Stimulated activated CD8-positive, alpha-beta memory T cell treated with anti-CD3 and anti-CD28 coated beads, Interleukin-7, amount 100 ng/mL, for 4 hours (primary cell): ENCODE data around the gene KCND3.

Experiments used
- DNase-seq, 2 donors: peaks; one replicate each; pipeline ENCODE4 v3.0.0-alpha.2; 2020; ENCODE audit warnings: low read depth in 2 of 2

The KCND3 gene

DNA sequence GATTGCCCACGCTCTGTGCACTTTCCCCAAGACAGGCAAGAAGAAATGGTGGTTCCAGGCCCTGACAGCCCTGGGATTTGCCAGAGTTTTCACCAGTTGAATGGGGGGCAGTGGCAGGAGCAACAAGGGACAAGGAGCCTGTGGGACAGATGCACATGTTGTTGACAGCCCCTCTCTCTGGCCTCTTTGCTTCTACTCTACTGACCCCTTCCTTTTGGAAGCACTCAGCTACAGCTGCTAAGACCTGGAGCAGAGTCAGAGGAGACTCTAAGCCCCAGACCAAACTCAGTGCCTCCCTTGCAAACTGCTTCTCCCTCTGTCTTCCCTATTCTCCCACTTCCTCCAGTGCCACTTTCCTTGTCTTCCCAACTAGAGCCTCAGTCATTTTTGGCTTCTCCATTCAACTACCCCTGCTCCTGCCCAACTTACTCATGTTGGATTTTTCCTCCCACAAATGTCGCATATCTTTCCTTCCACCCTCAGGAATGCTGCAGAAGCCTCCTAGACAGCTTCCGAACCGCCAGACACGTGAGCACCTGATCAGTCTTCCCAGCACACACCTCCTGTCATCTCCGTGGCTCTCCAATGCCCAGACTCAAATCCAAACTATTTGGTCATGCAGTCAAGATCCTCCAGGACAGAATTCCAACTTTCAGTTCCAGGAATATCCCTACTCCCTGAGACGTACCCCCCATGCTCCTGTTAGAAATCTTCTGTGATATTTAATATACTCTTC is 259.4 kb downstream of the KCND3 start:
- no peak for DNase-seq

GRCh38 chr1:111729271-111729921 is 260.1 kb downstream of the KCND3 start:
- no peak for DNase-seq

DNA sequence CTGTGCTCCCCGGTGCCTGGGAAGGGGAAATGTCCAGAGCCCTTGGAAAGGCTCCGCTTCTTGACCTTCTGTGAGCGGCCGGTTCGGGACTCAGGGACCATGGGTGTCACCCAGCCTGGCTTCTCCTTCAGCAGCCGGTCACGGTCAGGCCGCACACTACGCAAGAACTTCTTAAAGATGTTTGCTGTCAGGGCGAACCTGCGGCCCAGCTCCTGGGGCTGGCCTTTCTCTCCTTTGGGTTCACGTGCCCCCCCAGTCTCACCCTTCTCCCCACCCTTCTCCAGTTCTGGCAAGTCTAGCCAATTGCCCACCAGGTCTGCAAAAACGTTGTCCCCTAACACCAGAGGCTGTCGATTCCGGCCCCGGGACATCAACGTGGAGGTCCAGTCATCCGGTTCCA is 262.4 kb downstream of the KCND3 start:
- no peak for DNase-seq

- no peak for DNase-seq
Observed at GRCh38 chr1:111725192-111725591, 264.3 kb downstream of the KCND3 start.

DNA sequence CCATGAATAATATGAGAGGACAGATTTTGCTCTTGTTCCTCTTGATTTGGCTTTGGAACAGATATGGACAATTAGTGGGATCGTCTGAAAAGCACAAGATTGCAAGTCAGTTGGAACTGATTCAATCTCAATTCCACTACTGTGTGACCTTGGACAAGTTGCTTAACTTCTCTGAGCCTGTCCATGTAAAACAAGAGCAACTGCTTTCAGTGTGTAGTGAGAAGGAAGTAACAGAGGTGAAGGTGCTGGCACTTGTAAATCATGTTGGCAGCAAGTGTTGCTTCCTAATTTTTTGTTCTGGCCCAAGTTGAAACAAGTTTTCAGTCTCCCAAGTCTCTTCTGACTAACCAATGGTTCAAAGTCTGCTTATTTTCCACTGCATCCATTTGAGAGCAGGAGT is 265.6 kb downstream of the KCND3 start:
- no peak for DNase-seq

DNA sequence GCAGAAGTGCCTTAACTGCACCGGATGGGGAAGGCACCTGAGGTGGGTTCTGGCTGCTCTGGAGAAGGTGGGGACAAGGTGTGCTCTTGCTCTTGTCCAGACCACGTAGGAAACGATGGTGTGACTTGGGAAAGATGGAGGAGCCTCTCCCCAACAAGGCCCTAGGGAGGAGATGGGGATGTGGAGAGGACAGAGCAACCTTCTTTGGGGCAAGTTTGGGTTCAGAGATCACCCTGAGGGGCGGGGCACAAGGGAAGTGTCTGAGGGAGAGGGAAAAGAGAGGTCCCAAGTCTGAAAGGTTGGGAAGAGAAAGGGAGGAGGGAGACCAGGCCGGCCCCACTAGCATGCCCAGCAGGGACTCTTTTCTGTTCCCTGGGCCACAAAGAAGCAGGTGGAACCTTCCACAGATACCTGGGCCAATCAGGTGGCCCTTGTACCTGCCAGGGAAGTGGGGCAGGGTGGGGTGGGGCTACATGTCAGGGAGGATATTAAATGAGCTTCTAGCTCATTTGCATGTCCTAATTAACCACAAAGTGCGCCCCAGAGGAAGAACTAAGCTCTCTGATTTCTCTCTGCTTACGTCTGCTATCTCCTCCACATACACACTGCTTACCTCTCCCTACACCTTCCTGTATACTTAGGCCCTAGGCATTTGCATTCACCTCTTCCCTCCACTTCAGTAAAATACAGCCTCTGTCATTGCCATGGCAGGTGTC is 266.2 kb downstream of the KCND3 start:
- DNase-seq, result no peak

GRCh38 chr1:111720977-111721786 is 268.3 kb downstream of the KCND3 start:
- DNase-seq, result no peak
